HepG2 (cell line): ENCODE results near the gene DHX8. TPM values are rescaled to one million over a fixed set of nuclear protein-coding genes. Genes with fewer than 3 reads are reported as not detected.

Experiments used
- AGO1 ChIP-seq: fragments of 200-400 bp; formaldehyde crosslinking; IDR thresholded peaks from 2 replicates; pipeline ENCODE4 v1.6.1; 2017; ENCODE audit warnings: mild to moderate bottlenecking, low read depth, low read length, moderate library complexity; ENCODE audit not compliant: poor library complexity, severe bottlenecking
- BRD4 ChIP-seq: sonication (generic); formaldehyde crosslinking; IDR thresholded peaks from 2 replicates; pipeline ENCODE4 v1.4.0; 2020; ENCODE audit warnings: missing genetic modification reagents
- DRAP1 ChIP-seq: IDR thresholded peaks from 2 replicates; pipeline ENCODE4 v1.6.1; 2016; ENCODE audit warnings: missing genetic modification reagents, missing compliant biosample characterization
- FOXP4 ChIP-seq: sonication (generic); formaldehyde crosslinking; IDR thresholded peaks from 2 replicates; pipeline ENCODE4 v1.4.0; 2020; ENCODE audit warnings: missing genetic modification reagents
- HMG20B ChIP-seq: conservative IDR thresholded peaks from 2 replicates; pipeline ENCODE4 v1.6.1; 2016; ENCODE audit warnings: missing genetic modification reagents, missing compliant biosample characterization
- IRF1 ChIP-seq: sonication (generic); formaldehyde crosslinking; IDR thresholded peaks from 2 replicates; pipeline ENCODE4 v1.4.0; 2020; ENCODE audit warnings: low read depth, mild to moderate bottlenecking, missing genetic modification reagents
- MXD3 ChIP-seq: IDR thresholded peaks from 2 replicates; pipeline ENCODE4 v1.6.1; 2016; ENCODE audit warnings: mild to moderate bottlenecking, missing biosample characterization, missing genetic modification reagents
- NCOA2 ChIP-seq: sonication (generic); formaldehyde crosslinking; IDR thresholded peaks from 2 replicates; pipeline ENCODE4 v1.8.0; 2022; ENCODE audit warnings: inconsistent platforms
- PHF8 ChIP-seq: sonication (generic); formaldehyde crosslinking; IDR thresholded peaks from 2 replicates; pipeline ENCODE4 v1.5.0; 2020; ENCODE audit warnings: missing genetic modification reagents
- SMAD1 ChIP-seq: sonication (generic); formaldehyde crosslinking; IDR thresholded peaks from 2 replicates; pipeline ENCODE4 v1.4.0; 2020; ENCODE audit warnings: missing genetic modification reagents, low read depth, mild to moderate bottlenecking, borderline replicate concordance
- SOX6 ChIP-seq, 2 experiments: fragments of 450-650 bp in 1 of 2; sonication (generic) in 1 of 2; formaldehyde crosslinking in 1 of 2; IDR thresholded peaks; 2 replicates each; pipeline versions ENCODE4 v1.4.0 to v1.6.1; 2017 to 2020; ENCODE audit warnings: antibody characterized with exemption in 1 of 2, mild to moderate bottlenecking in 1 of 2, missing genetic modification reagents in 1 of 2
- TFDP1 ChIP-seq: IDR thresholded peaks from 2 replicates; pipeline ENCODE4 v1.6.1; 2016; ENCODE audit warnings: missing compliant biosample characterization, missing genetic modification reagents, borderline replicate concordance
- ZBTB20 ChIP-seq: sonication (generic); formaldehyde crosslinking; IDR thresholded peaks from 2 replicates; pipeline ENCODE4 v1.8.1; 2023; ENCODE audit warnings: missing genetic modification reagents, low read depth, mild to moderate bottlenecking, borderline replicate concordance
- ZEB1 ChIP-seq: IDR thresholded peaks from 2 replicates; pipeline ENCODE4 v1.6.1; 2012; ENCODE audit warnings: mild to moderate bottlenecking, low read depth, inconsistent platforms; ENCODE audit not compliant: insufficient replicate concordance
- ZFP62 ChIP-seq: sonication (generic); formaldehyde crosslinking; IDR thresholded peaks from 2 replicates; pipeline ENCODE4 v1.4.0; 2020; ENCODE audit warnings: missing genetic modification reagents
- ZNF280B ChIP-seq: sonication (generic); formaldehyde crosslinking; IDR thresholded peaks from 2 replicates; pipeline ENCODE4 v1.5.0; 2020; ENCODE audit warnings: missing genetic modification reagents, mild to moderate bottlenecking, borderline replicate concordance
- polyA plus RNA-seq, 8 experiments: library from polyadenylated mRNA; depleted of rRNA in 3 of 8; stranded (reverse) in 7 of 8; unstranded in 1 of 8; fragments of >200 nt; fragmentation: Illumina TruSeq in 4 of 8; extraction: Trizol in 4 of 8; gene quantifications; 2 replicates each; pipeline versions ENCODE4 v1.2.1 to v1.2.3, GENCODE V29; 2011 to 2016; ENCODE audit warnings: low read depth in 4 of 8, missing spikeins in 1 of 8, mixed read lengths in 1 of 8; ENCODE audit not compliant: insufficient read depth in 1 of 8
- total RNA-seq, 5 experiments: library from RNA; depleted of rRNA; stranded (reverse); fragments of >200 nt; fragmentation: Illumina TruSeq; extraction: Trizol; gene quantifications; 2 replicates each; pipeline ENCODE4 v1.2.3, GENCODE V29; 2016; ENCODE audit warnings: low read depth in 1 of 5
- TF ChIP-seq, protein P1 (sequence below): sonication (generic); formaldehyde crosslinking; IDR thresholded peaks from 2 replicates; pipeline ENCODE4 v1.4.0; 2020; ENCODE audit warnings: missing genetic modification reagents, mild to moderate bottlenecking, borderline replicate concordance
- TF ChIP-seq, protein P2 (sequence below): sonication (generic); formaldehyde crosslinking; IDR thresholded peaks from 2 replicates; pipeline ENCODE4 v1.4.0; 2020; ENCODE audit warnings: missing genetic modification reagents

DHX8 gene
- total and polyA plus RNA-seq, 2 of the 13 experiments (the other 11 are each of a cell fraction or from before 2014, with no cell fraction given), result 24.8 to 48.9 TPM

GRCh38 chr17:43562679-43563599 lies 79.2 kb downstream of the DHX8 start (continued):
- TF ChIP-seq HMG20B (CRISPR knock-in tag) (no peak), SMAD1 (CRISPR knock-in tag) (no peak), BRD4 (CRISPR knock-in tag) (no peak), AGO1 (no peak), ZBTB20 (CRISPR knock-in tag) (no peak), ZFP62 (CRISPR knock-in tag) (no peak), DRAP1 (CRISPR knock-in tag) (peak; percentile 34; the same call in 1 of the 2 replicates), ZEB1 (peak; percentile 38), FOXP4 (CRISPR knock-in tag) (0 out of 2 replicates have a peak, but pooled peaks have one; percentile 31), IRF1 (no peak), SOX6 (IDR thresholded peaks at IDR 0.05) (no peak), SOX6 (CRISPR knock-in tag; IDR thresholded peaks at IDR 0.05) (0 out of 2 replicates have a peak, but pooled peaks have one; percentile 15), ZNF280B (CRISPR knock-in tag) (no peak), NCOA2 (CRISPR knock-in tag) (peak; percentile 38; the same call in 1 of the 2 replicates), PHF8 (CRISPR knock-in tag) (0 out of 2 replicates have a peak, but pooled peaks have one; percentile 25), MXD3 (CRISPR knock-in tag) (no peak), TFDP1 (CRISPR knock-in tag) (0 out of 2 replicates have a peak, but pooled peaks have one; percentile 14)
- TF ChIP-seq, protein P1, sequence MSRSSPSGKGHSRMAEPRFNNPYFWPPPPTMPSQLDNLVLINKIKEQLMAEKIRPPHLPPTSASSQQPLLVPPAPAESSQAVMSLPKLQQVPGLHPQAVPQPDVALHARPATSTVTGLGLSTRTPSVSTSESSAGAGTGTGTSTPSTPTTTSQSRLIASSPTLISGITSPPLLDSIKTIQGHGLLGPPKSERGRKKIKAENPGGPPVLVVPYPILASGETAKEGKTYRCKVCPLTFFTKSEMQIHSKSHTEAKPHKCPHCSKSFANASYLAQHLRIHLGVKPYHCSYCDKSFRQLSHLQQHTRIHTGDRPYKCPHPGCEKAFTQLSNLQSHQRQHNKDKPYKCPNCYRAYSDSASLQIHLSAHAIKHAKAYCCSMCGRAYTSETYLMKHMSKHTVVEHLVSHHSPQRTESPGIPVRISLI (CRISPR knock-in tag), result no peak
- TF ChIP-seq, protein P2, sequence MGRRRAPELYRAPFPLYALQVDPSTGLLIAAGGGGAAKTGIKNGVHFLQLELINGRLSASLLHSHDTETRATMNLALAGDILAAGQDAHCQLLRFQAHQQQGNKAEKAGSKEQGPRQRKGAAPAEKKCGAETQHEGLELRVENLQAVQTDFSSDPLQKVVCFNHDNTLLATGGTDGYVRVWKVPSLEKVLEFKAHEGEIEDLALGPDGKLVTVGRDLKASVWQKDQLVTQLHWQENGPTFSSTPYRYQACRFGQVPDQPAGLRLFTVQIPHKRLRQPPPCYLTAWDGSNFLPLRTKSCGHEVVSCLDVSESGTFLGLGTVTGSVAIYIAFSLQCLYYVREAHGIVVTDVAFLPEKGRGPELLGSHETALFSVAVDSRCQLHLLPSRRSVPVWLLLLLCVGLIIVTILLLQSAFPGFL, result no peak
